ENCODE data around the gene LPGAT1.
A peak's percentile ranks its signal among the peaks of the same experiment; 100 is the strongest.

LPGAT1 gene

GRCh38 chr1:211775170-211775569 is 55.4 kb downstream of the LPGAT1 start:
- no peak for DNase-seq (ENCODE audit: extremely low read depth in 1 of 2, low read depth in 1 of 2)

- DNase-seq (ENCODE audit: extremely low read depth in 1 of 2, low read depth in 1 of 2) = no peak
Measured at GRCh38 chr1:211764701-211765100, 65.9 kb downstream of the LPGAT1 start.

GRCh38 chr1:211762206-211762605 is 68.4 kb downstream of the LPGAT1 start:
- DNase-seq (ENCODE audit: extremely low read depth in 1 of 2, low read depth in 1 of 2) = no peak

GRCh38 chr1:211761400-211761799 is 69.2 kb downstream of the LPGAT1 start:
- no peak for DNase-seq (ENCODE audit: extremely low read depth in 1 of 2, low read depth in 1 of 2)

GRCh38 chr1:211756471-211757020 is 74.0 kb downstream of the LPGAT1 start:
- DNase-seq (ENCODE audit: extremely low read depth in 1 of 2, low read depth in 1 of 2) = no peak

- no peak for DNase-seq (ENCODE audit: extremely low read depth in 1 of 2, low read depth in 1 of 2)
Measured at GRCh38 chr1:211753649-211754251, 76.8 kb downstream of the LPGAT1 start.

GRCh38 chr1:211752951-211753486 is 77.5 kb downstream of the LPGAT1 start:
- DNase-seq (ENCODE audit: extremely low read depth in 1 of 2, low read depth in 1 of 2) = no peak

GRCh38 chr1:211752317-211752716 is 78.2 kb downstream of the LPGAT1 start:
- DNase-seq (ENCODE audit: extremely low read depth in 1 of 2, low read depth in 1 of 2) = no peak

- DNase-seq (ENCODE audit: extremely low read depth in 1 of 2, low read depth in 1 of 2) = no peak
Measured at GRCh38 chr1:211751438-211751837, 79.1 kb downstream of the LPGAT1 start.

GRCh38 chr1:211750599-211750998 is 80.0 kb downstream of the LPGAT1 start:
- no peak for DNase-seq (ENCODE audit: extremely low read depth in 1 of 2, low read depth in 1 of 2)

- DNase-seq (ENCODE audit: extremely low read depth in 1 of 2, low read depth in 1 of 2) = no peak
Measured at GRCh38 chr1:211749251-211749650, 81.3 kb downstream of the LPGAT1 start.

- DNase-seq (ENCODE audit: extremely low read depth in 1 of 2, low read depth in 1 of 2) = no peak
Measured at GRCh38 chr1:211748810-211749209, 81.8 kb downstream of the LPGAT1 start.

GRCh38 chr1:211742889-211743529 is 87.6 kb downstream of the LPGAT1 start:
- no peak for DNase-seq (ENCODE audit: extremely low read depth in 1 of 2, low read depth in 1 of 2)

- DNase-seq (ENCODE audit: extremely low read depth in 1 of 2, low read depth in 1 of 2) = no peak
Measured at GRCh38 chr1:211742272-211742671, 88.3 kb downstream of the LPGAT1 start.

GRCh38 chr1:211741788-211742187 is 88.8 kb downstream of the LPGAT1 start:
- DNase-seq (ENCODE audit: extremely low read depth in 1 of 2, low read depth in 1 of 2) = no peak

- no peak for DNase-seq (ENCODE audit: extremely low read depth in 1 of 2, low read depth in 1 of 2)
Measured at GRCh38 chr1:211741116-211741515, 89.4 kb downstream of the LPGAT1 start.

- no peak for DNase-seq (ENCODE audit: extremely low read depth in 1 of 2, low read depth in 1 of 2)
Measured at GRCh38 chr1:211739671-211740411, 90.7 kb downstream of the LPGAT1 start.

- DNase-seq (ENCODE audit: extremely low read depth in 1 of 2, low read depth in 1 of 2) = peak in 1 of 2 donors; percentile 2
Measured at GRCh38 chr1:211738691-211739301, 91.8 kb downstream of the LPGAT1 start.

GRCh38 chr1:211738096-211738690 is 92.4 kb downstream of the LPGAT1 start:
- DNase-seq (ENCODE audit: extremely low read depth in 1 of 2, low read depth in 1 of 2) = no peak

- DNase-seq (ENCODE audit: extremely low read depth in 1 of 2, low read depth in 1 of 2) = no peak
Measured at GRCh38 chr1:211737115-211738035, 93.2 kb downstream of the LPGAT1 start.
